BLaER1 treated with 17β-estradiol and CSF1 and Interleukin-3, amounts not matched to agents 10 nM and 100 nM (cell line): ENCODE results near the gene RHBDD2.
"Not testable (repeated sequence)": the region's sequence is repeated elsewhere in the genome, so short reads cannot be mapped to it uniquely, and the experiment has no call there.

Experiments used
- H3K27ac ChIP-seq, 11 experiments: shearing (Covaris generic); formaldehyde crosslinking; 2 replicates each; pipeline ENCODE4 v1.8.1; 2022
- H3K27me3 ChIP-seq, 11 experiments: shearing (Covaris generic); formaldehyde crosslinking; 2 replicates each; pipeline ENCODE4 v1.8.1; 2022
- H3K36me3 ChIP-seq, 11 experiments: shearing (Covaris generic); formaldehyde crosslinking; 2 replicates each; pipeline ENCODE4 v1.8.1; 2022
- H3K4me1 ChIP-seq, 10 experiments: shearing (Covaris generic); formaldehyde crosslinking; 2 replicates each; pipeline ENCODE4 v1.8.1; 2022
- H3K4me2 ChIP-seq, 11 experiments: shearing (Covaris generic); formaldehyde crosslinking; 2 replicates each; pipeline ENCODE4 v1.8.1; 2022
- H3K4me3 ChIP-seq, 10 experiments: shearing (Covaris generic); formaldehyde crosslinking; 2 replicates each; pipeline ENCODE4 v1.8.1; 2022
- H3K9ac ChIP-seq, 11 experiments: shearing (Covaris generic); formaldehyde crosslinking; 2 replicates each; pipeline ENCODE4 v1.8.1; 2022
- H3K9me3 ChIP-seq, 11 experiments: shearing (Covaris generic); formaldehyde crosslinking; replicated peaks in 1 of 11; 2 replicates each; pipeline ENCODE4 v1.8.1; 2022
- H4K20me1 ChIP-seq, 11 experiments: shearing (Covaris generic); formaldehyde crosslinking; 2 replicates each; pipeline ENCODE4 v1.8.1; 2022
- Cebpa-rat ChIP-seq, 11 experiments: shearing (Covaris generic); IDR thresholded peaks; 2 replicates each; pipeline ENCODE4 v1.8.1; 2022

The RHBDD2 gene

GRCh38 chr7:75888464-75889222, 9.8 kb downstream of the RHBDD2 start:
- Histone ChIP-seq H4K20me1 (peaks cover 0 to 55% (median 6%) of the 10 kb centered on the region in 11 experiments; a peak in 12 of 22 replicates), H3K27me3 (no peaks in the 10 kb centered on the region), H3K4me3 (no peak overlapping the region), H3K4me1 (peaks cover 14 to 36% (median 17%) of the 10 kb centered on the region in 10 experiments; a peak in 18 of 20 replicates), H3K27ac (peak overlapping the region in 1 of 11 experiments; percentile 12; a peak in 1 of 22 replicates), H3K9ac (0 out of 22 replicates have a peak overlapping the region, but pooled peaks of 1 of the 11 experiments have one; percentile 28), H3K4me2 (no peak overlapping the region; a peak in 1 of 22 replicates), H3K36me3 (peaks cover 47 to 63% (median 59%) of the 10 kb centered on the region in 11 experiments), H3K9me3 (no peaks in the 10 kb centered on the region)
- no peak for TF ChIP-seq Cebpa-rat (IDR thresholded peaks at IDR 0.05)

GRCh38 chr7:75889223-75889825, 10.5 kb downstream of the RHBDD2 start:
- Histone ChIP-seq H3K9ac (no peak overlapping the region), H3K27ac (peak overlapping the region in 1 of 11 experiments; percentile 12; a peak in 1 of 22 replicates), H3K9me3 (no peaks in the 10 kb centered on the region), H3K4me3 (no peak overlapping the region), H3K4me1 (peaks cover 8 to 29% (median 11%) of the 10 kb centered on the region in 10 experiments; a peak in 18 of 20 replicates), H4K20me1 (peaks cover 0 to 50% (median 6%) of the 10 kb centered on the region in 11 experiments; a peak in 12 of 22 replicates), H3K4me2 (no peak overlapping the region), H3K27me3 (no peaks in the 10 kb centered on the region), H3K36me3 (peaks cover 40 to 56% (median 53%) of the 10 kb centered on the region in 11 experiments)
- no peak for TF ChIP-seq Cebpa-rat (IDR thresholded peaks at IDR 0.05)

DNA sequence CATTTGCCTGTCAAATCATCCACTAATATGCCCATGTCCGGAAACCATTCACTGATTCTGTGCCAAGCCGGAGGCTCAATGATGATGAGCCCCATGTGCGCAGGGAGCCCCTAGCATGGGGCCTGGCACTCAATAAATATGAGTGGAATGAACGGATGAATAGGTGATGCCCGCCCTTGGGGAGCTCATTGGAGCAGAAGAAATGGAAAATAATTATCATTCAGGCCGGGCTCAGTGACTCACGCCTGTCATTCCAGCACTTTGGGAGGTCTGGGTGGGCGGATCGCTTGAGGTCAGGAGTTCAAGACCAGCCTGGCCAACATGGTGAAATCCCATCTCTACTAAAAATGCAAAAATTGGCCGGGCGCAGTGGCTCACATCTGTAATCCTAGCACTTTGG, 11.0 kb downstream of the RHBDD2 start:
- H3K4me3 ChIP-seq: no peak overlapping the region
- no peak overlapping the region for H3K27ac ChIP-seq
- H3K9ac ChIP-seq: no peak overlapping the region
- no peaks in the 10 kb centered on the region for H3K27me3 ChIP-seq
- H3K4me2 ChIP-seq: no peak overlapping the region
- H4K20me1 ChIP-seq: peaks cover 0 to 44% (median 6%) of the 10 kb centered on the region in 11 experiments; a peak in 12 of 22 replicates
- H3K36me3 ChIP-seq: peaks cover 37 to 51% (median 48%) of the 10 kb centered on the region in 11 experiments
- TF ChIP-seq Cebpa-rat (IDR thresholded peaks at IDR 0.05): no peak
- no peaks in the 10 kb centered on the region for H3K9me3 ChIP-seq
- H3K4me1 ChIP-seq: peaks cover 3 to 24% (median 6%) of the 10 kb centered on the region in 10 experiments; a peak in 17 of 20 replicates

- H3K9ac ChIP-seq, H3K4me2 ChIP-seq, H3K27ac ChIP-seq, H3K4me3 ChIP-seq, H3K9me3 ChIP-seq, H3K27me3 ChIP-seq: not testable (repeated sequence)
- H4K20me1 ChIP-seq: peaks cover 0 to 30% (median 6%) of the 10 kb centered on the region in 11 experiments; a peak in 11 of 22 replicates
- H3K36me3 ChIP-seq: peaks cover 23 to 37% (median 33%) of the 10 kb centered on the region in 11 experiments; a peak in 21 of 22 replicates
- H3K4me1 ChIP-seq: peaks cover 0 to 20% (median 0%) of the 10 kb centered on the region in 10 experiments; a peak in 6 of 20 replicates
Measured at GRCh38 chr7:75891237-75891636, 12.4 kb downstream of the RHBDD2 start.

DNA sequence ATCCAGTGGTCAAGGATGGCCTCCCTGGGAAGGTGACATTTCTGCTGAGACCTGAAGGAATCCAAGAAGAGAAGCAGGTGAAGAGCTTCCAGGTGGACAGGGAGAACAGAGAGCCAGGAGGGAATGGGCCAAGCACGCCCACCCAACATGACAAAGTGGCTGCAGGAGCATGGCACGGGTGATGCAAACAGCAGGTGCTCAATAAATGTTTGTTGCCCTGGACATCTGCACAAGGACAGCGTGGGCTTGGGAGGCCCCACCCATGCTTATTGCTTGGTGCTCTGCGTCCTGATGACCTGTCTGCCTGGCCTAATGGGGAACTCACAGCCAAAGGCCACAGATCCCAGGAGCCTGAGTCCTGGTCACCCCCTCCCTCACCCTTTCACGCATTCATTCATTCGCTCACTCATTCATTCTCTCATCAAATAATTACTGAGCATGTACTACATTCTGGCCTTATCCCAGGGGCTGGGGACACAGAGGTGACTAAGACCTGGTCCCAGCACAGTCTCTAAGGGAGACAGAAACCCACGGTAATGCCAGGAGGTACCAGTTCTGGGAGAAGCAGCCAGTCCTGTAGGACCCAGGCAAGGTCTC, 13.1 kb downstream of the RHBDD2 start:
- no peak overlapping the region for H3K27ac ChIP-seq

DNA sequence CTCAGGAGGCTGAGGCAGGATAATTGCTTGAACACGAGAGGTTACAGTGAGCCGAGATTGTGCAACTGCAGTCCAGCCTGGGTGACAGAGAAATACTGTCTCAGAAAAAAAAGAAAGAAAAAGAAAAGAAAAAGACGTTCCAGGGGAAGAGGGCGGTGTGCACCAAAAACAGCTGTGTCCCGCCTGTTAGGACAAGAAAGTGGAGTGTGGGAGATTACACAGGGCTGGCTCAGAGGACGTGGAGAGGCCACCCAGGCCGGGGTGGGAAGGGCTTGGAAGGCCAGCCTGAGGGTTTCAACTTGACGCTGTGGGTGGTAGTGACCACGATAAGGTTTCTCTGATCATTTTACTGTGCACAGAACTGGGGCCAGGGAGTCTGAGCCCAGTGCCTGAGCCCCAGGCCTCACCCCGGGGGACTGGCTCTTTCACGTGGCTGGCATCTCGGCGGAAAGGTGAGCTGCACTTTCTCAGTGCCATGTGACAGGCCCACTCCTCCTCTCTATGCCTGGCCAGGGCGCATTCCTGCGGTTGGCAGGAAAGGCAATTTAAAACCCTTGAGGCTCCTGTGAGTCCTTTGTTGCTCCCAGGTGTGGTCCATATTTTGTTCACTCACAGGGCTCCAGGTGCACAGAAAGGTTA, 13.9 kb downstream of the RHBDD2 start:
- TF ChIP-seq Cebpa-rat (IDR thresholded peaks at IDR 0.05): no peak
- no peaks in the 10 kb centered on the region for H3K9me3 ChIP-seq
- peaks cover 0 to 25% (median 5%) of the 10 kb centered on the region in 11 experiments; a peak in 11 of 22 replicates for H4K20me1 ChIP-seq
- H3K4me3 ChIP-seq: no peak overlapping the region
- H3K27me3 ChIP-seq: no peaks in the 10 kb centered on the region
- H3K36me3 ChIP-seq: peaks cover 12 to 22% (median 20%) of the 10 kb centered on the region in 11 experiments; a peak in 21 of 22 replicates
- peaks cover 0 to 20% (median 0%) of the 10 kb centered on the region in 10 experiments; a peak in 6 of 20 replicates for H3K4me1 ChIP-seq
- H3K4me2 ChIP-seq: no peak overlapping the region
- H3K9ac ChIP-seq: peak overlapping the region in 1 of 11 experiments; percentile 51; a peak in 2 of 22 replicates
- H3K27ac ChIP-seq: no peak overlapping the region; a peak in 1 of 22 replicates

More for the DNA sequence above, 13.1 kb downstream of the RHBDD2 start:
- Histone ChIP-seq H3K36me3 (peaks cover 18 to 31% (median 28%) of the 10 kb centered on the region in 11 experiments; a peak in 21 of 22 replicates), H3K27me3 (no peaks in the 10 kb centered on the region), H4K20me1 (peaks cover 0 to 30% (median 6%) of the 10 kb centered on the region in 11 experiments; a peak in 11 of 22 replicates), H3K4me2 (no peak overlapping the region), H3K4me1 (peaks cover 0 to 20% (median 0%) of the 10 kb centered on the region in 10 experiments; a peak in 6 of 20 replicates), H3K9me3 (no peaks in the 10 kb centered on the region), H3K4me3 (no peak overlapping the region), H3K9ac (no peak overlapping the region)
- TF ChIP-seq Cebpa-rat (IDR thresholded peaks at IDR 0.05): no peak

DNA sequence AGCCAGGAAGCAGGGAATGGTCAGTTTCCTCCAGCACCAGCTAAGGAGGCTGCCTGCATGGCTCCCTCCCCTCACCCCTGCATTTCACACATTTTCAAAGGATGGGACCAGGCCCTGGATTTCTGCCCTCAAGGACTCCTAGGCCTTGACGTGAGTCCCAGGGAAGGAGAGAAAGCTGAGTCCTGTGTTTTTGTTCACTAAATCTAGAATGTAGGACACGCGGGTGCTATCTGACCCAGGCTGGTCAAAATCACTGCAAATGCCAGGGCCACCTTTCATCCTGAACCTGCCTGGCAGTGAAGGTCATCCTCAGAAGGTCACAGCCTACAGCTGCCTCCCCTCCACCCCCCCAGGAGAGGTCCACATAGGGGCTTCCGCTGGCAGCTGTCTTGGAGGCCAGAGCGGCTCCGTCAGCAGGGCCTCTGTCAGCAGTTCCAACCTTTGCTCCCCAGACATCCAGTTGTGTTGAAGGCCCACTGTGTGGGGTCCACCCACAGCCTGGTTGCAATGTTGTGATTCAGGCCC, 18.0 kb downstream of the RHBDD2 start:
- Histone ChIP-seq H3K27me3 (no peaks in the 10 kb centered on the region), H3K4me1 (peaks cover 0 to 12% (median 0%) of the 10 kb centered on the region in 10 experiments; a peak in 4 of 20 replicates), H3K4me2 (no peak overlapping the region), H3K9ac (no peak overlapping the region), H3K4me3 (no peak overlapping the region), H4K20me1 (peaks cover 0 to 7% (median 0%) of the 10 kb centered on the region in 11 experiments; a peak in 1 of 22 replicates), H3K27ac (no peak overlapping the region), H3K36me3 (no peaks in the 10 kb centered on the region), H3K9me3 (no peaks in the 10 kb centered on the region)
- TF ChIP-seq Cebpa-rat (IDR thresholded peaks at IDR 0.05): no peak

DNA sequence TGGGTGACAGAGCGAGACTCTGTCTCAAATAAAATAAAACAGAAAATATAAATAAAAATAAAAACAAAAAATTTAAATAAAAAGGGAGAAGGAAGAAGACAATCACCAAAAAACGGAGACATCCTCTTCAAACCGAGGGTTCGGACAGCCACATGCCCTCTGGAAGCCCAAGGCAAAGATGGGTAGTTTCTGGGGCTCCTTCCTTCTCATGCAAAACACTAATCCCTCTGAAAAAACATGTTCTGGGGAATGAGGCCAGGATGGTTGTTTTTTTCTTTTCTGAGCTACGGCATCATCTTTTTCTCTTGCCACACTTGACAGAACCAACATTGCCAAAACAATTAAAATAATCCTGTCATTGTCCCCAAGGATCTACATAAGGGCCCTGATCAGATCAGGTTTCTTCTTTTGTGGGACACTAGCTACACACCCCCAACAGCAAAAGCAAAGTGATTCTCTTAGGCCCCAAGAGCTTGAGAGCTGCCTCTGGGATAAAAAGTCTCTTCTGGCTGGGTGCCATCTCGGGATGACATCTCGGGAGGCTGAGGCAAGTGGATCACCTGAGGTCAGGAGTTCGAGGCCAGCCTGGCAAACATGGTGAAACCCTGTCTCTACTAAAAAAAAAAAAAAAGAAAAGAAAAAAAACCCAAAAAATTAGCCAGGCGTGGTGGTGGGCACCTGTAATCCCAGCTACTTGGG, 21.9 kb downstream of the RHBDD2 start:
- Histone ChIP-seq H4K20me1 (no peaks in the 10 kb centered on the region), H3K27me3 (no peaks in the 10 kb centered on the region)

More for the DNA sequence above, 21.9 kb downstream of the RHBDD2 start:
- Histone ChIP-seq H3K36me3 (no peaks in the 10 kb centered on the region), H3K4me1 (peaks cover 2 to 21% (median 19%) of the 10 kb centered on the region in 10 experiments; a peak in 19 of 20 replicates), H3K9me3 (no peaks in the 10 kb centered on the region), H3K4me2 (no peak overlapping the region), H3K4me3 (no peak overlapping the region), H3K27ac (no peak overlapping the region), H3K9ac (no peak overlapping the region)
- no peak for TF ChIP-seq Cebpa-rat (IDR thresholded peaks at IDR 0.05)
